HG03469 (cell line): ENCODE measurements around the gene HMCN1.
A peak's percentile ranks its signal among the peaks of the same experiment; 100 is the strongest.
"Not testable (repeated sequence)": the region's sequence is repeated elsewhere in the genome, so short reads cannot be mapped to it uniquely, and the experiment has no call there.

Source experiments
- ATAC-seq: cut with Tn5 transposase; IDR thresholded peaks from one replicate; pipeline ENCODE4 v1.9.1; 2021; ENCODE audit warnings: mild to moderate bottlenecking, moderate library complexity, moderate number of reproducible peaks; ENCODE audit not compliant: unreplicated experiment

HMCN1 gene

GRCh38 chr1:186183970-186184628, 449.9 kb downstream of the HMCN1 start:
- ATAC-seq: peak; percentile 33

- not testable (repeated sequence) for ATAC-seq
Measured at GRCh38 chr1:186186251-186186650, 452.1 kb downstream of the HMCN1 start.

GRCh38 chr1:186187601-186188000, 453.4 kb downstream of the HMCN1 start:
- ATAC-seq: peak; percentile 47

GRCh38 chr1:186188004-186188539, 453.9 kb downstream of the HMCN1 start:
- no peak for ATAC-seq

GRCh38 chr1:186188736-186189135, 454.5 kb downstream of the HMCN1 start:
- no peak for ATAC-seq

- ATAC-seq: no peak
Measured at GRCh38 chr1:186189156-186189555, 455.0 kb downstream of the HMCN1 start.

GRCh38 chr1:186191511-186191910, 457.3 kb downstream of the HMCN1 start:
- ATAC-seq: no peak

GRCh38 chr1:186193224-186193623, 459.0 kb downstream of the HMCN1 start:
- no peak for ATAC-seq

GRCh38 chr1:186194107-186194756, 460.0 kb downstream of the HMCN1 start:
- peak; percentile 99 for ATAC-seq

GRCh38 chr1:186195377-186195931, 461.3 kb downstream of the HMCN1 start:
- ATAC-seq: no peak

GRCh38 chr1:186202271-186202764, 468.1 kb downstream of the HMCN1 start:
- no peak for ATAC-seq

GRCh38 chr1:186202776-186203175, 468.6 kb downstream of the HMCN1 start:
- no peak for ATAC-seq

GRCh38 chr1:186206048-186206570, 471.9 kb downstream of the HMCN1 start:
- no peak for ATAC-seq

GRCh38 chr1:186207391-186208085, 473.3 kb downstream of the HMCN1 start:
- ATAC-seq: no peak

- ATAC-seq: no peak
Measured at GRCh38 chr1:186208405-186209129, 474.4 kb downstream of the HMCN1 start.

GRCh38 chr1:186210258-186210657, 476.1 kb downstream of the HMCN1 start:
- ATAC-seq: no peak

GRCh38 chr1:186211583-186211982, 477.4 kb downstream of the HMCN1 start:
- ATAC-seq: not testable (repeated sequence)

- peak; percentile 94 for ATAC-seq
Measured at GRCh38 chr1:186212568-186213224, 478.5 kb downstream of the HMCN1 start.

GRCh38 chr1:186213225-186213607, 479.0 kb downstream of the HMCN1 start:
- ATAC-seq: no peak

GRCh38 chr1:186214791-186215190, 480.6 kb downstream of the HMCN1 start:
- ATAC-seq: no peak
